Forelimb muscle (tissue), 1 donor: ENCODE measurements around the gene SYCE3. TPM values are rescaled to one million over a fixed set of nuclear protein-coding genes. Genes with fewer than 3 reads are reported as not detected.

Experiments used
- DNase-seq: peaks from one replicate; pipeline ENCODE4 v3.0.0-alpha.2; 2013; ENCODE audit warnings: low read depth
- polyA plus RNA-seq: library from polyadenylated mRNA; unstranded; fragments of 120-200 nt; gene quantifications from one replicate; pipeline ENCODE4 v1.2.1, GENCODE V29; 2013; ENCODE audit not compliant: insufficient read length

Gene SYCE3
- polyA plus RNA-seq, 1 donor, result not detected

GRCh38 chr22:50576806-50577696 is 14.3 kb upstream of the SYCE3 start:
- DNase-seq, result no peak

DNA sequence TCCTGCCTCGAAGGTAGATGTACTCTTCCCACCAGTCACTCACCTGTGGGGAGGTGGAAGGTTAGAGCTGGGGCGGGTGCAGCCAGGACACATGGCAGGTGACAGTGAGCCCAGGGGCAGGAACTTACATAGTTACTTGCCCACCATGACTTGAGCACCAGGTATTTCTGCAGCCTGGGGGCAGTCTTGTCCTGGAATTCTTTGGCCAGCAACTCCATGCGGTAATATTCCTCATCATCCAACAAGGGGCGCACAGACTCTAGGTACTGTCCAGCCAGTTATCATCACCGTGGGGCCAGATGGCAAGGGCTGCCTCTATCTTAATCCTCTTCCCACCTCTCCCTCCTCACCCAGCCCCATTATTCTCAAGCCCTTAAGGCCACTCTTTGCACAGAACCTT is 13.4 kb upstream of the SYCE3 start:
- no peak for DNase-seq

DNA sequence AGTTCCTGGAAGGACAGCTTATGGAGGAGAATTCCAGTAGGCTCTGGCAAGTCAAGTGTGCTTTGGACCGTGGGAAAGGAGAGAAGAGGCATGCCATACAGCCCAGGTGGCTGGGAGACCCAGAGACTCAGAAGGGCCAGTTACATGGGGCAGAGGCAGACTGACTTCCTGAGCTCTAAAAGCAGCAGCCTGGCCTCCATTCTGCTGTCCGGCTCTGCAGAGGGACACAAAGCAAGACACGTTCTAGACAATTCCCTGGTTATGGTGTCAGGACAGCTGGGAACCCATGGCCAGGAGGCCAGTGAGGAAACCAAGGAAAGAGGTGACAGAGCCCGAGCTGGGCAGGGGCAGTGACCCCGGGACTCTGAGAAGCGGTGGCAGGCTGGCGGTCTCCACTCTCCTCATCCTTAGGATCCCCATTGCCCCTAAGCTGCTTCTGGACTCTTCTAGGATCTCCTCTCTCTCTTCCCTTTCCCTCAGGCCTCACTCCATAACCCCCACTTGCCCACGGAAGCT is 12.8 kb upstream of the SYCE3 start:
- DNase-seq, result no peak

DNA sequence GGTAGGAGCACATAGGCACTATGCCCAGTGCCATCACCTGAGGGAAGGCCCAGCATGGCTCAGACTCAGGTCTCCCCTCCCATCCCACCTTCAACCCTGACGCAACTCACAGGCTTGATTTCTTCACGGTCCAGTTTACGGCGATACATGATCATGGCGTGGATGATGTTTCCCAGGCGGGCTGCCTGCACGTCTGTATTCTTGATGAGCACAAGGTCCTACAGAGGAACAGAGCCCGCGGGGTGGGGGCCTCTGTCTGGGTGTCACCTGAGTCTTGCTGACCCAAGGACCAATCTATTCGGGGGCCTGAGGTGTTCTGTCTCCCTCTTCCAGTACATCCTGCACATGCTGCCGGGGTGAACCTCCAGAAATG is 11.7 kb upstream of the SYCE3 start:
- DNase-seq, result no peak

DNA sequence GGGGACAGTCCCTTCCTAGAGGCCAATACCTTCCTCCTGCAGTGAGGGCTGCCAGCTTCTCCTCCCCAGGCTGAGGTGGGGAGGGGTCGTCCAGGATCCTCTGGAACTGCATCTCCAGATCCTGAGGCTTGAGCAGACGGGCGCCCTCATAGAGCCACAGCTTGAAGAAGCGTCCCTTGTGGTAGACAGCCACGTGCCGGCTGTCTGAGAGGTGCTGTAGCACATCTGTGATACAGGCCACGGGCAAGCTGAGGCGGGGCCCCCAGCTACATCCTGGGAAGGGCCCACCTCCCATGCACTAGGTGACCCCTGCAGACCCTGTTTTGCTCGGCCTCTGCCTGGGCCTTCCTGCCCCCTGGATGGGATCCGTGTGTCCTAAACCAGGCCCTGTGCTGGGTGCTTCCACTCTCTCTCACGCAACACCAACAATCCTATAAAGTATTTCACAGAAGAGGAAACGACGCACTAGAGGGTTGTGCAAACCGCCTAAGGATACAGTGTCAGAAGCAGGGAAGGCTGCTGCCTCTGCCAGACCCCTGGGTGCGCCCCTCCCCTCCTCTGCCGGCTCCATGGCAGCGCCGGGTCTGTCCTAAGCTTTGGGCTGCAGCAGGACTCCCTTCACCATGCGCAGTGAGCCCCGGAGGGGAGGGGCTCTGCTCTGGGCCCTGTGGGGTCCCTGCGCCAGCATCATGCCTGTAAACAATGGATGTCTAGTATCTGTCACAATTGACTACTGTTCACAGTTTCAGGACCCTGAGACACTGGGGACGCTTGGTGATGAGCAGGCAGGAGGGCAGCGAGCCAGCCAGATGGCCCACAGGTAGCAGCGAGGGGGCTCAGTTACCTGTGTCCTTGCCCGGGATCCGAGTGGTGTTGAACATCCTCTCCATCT is 11.0 kb upstream of the SYCE3 start:
- no peak for DNase-seq

DNA sequence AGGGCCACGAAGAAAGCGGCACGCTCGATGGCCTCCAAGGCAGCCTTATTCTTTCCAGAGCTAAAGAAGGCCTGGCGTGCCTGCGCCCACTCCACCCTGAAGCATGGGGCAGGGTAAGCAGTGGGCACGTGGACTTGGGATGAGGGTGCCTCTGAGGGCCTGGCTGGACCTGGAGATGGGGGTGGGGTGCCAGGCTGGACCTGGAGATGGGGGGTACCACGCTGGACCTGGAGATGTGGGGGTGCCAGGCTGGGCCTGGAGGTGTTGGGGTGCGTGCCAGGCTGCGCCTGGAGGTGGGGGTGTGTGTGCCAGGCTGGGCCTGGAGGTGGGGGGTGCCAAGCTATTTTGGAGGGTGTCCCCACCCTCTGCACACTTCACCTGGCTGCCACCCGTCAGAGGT is 10.2 kb upstream of the SYCE3 start:
- DNase-seq, result no peak

- DNase-seq, result no peak
Measured at GRCh38 chr22:50571264-50572175, 8.8 kb upstream of the SYCE3 start.

DNA sequence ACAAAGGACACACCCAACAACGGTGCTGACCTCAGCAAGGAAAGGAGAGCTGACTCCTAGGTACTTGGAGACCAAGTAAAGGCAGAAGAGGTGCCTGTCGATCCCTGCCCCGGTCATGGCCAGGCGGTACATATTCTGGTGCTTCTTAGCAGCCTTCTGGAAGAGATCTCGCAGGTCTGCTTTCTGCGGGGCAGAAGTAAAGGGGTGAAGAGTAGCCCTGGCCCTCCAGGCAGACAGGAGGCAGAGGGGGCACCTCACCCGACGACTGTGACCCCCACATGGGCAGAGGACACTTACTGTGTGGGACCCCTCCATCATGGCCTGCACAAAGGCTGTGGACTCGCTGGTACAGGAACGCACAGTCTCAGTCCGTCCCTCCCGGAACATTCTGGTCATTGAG is 8.1 kb upstream of the SYCE3 start:
- no peak for DNase-seq

GRCh38 chr22:50569896-50570535 is 7.3 kb upstream of the SYCE3 start:
- DNase-seq, result no peak

GRCh38 chr22:50569041-50569459 is 6.3 kb upstream of the SYCE3 start:
- no peak for DNase-seq

DNA sequence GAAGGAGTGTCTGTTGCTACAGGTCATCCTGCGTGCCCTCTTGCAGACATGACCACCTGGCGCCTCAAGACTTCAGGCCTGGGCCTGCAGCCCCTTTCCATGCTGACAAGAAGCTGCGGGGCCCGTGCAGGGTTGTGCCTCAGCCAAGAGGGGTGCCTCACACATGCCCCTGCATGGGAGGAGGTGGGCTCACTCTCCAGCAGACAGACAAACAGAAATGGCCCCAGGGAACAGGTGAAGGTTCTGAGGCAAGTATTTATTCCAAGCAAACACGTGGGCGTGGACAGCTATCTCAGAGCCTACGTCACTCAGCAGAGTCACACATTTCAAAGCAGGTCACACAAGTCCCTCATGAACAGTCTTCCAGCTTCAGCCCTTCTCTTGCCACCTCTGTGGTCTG is 5.9 kb upstream of the SYCE3 start:
- no peak for DNase-seq

GRCh38 chr22:50567721-50568252 is 5.1 kb upstream of the SYCE3 start:
- DNase-seq, result no peak

DNA sequence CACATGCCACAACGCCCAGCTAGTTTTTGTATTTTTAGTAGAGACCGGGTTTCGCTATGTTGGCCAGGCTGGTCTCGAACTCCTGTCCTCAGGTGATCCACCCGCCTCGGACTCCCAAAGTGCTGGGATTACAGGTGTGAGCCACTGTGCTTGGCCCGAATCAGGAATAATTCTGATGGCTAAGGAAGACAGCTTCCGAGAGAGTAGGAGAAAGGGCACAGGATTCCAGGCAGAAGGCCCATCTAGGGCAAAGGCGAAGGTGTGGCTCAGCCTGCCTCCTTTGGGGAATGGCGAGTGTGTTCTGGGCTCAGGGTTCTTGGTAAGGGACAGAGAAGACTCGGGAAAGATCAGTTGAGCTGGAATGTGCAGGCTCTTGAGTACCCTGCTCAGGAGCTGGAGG is 1.6 kb upstream of the SYCE3 start:
- DNase-seq, result no peak

GRCh38 chr22:50563413-50564160 is 868 bp upstream of the SYCE3 start:
- no peak for DNase-seq

GRCh38 chr22:50561401-50562358 is 1.0 kb downstream of the SYCE3 start:
- no peak for DNase-seq

DNA sequence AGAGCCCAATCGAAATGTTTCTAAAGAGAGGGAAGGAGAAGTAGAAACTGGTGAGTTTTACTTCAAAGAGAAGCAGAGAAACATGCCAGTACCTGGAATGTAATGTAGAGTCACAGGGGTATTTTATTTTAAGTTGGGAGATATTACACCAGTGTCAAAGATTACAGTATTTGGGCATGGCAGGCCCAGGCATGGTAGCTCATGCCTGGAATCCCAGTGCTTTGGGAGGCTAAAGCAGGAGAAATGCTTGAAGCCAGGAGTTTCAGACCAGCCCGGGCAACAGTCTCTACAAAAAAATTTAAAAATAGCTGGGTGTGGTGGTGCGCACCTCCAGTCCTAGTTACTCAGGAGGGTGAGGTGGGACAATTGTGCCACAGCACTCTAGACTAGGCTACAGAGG is 2.7 kb downstream of the SYCE3 start:
- DNase-seq, result no peak

GRCh38 chr22:50556703-50557102 is 6.0 kb downstream of the SYCE3 start:
- no peak for DNase-seq

DNA sequence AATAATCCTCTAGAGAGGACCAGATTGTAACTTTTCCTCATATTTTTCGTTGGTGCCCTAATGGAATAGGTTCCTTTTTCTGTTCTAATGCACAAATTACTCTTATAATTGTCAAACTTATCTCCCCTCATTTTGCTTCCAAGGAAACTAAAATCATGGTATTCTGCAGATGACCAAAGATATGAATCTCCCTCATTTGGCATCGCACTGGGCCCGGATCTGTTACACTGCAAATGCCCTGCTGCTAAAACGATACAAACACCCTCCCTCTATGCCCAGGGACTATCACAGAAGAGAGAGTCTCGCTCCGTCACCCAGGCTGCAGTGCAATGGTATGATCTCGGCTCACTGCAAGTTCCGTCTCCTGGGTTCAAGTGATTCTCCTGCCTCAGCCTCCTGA is 9.4 kb downstream of the SYCE3 start:
- DNase-seq, result no peak
